ENCODE results near the gene FBXW11. TPM values are rescaled to one million over a fixed set of nuclear protein-coding genes. Genes with fewer than 3 reads are reported as not detected.
A peak's percentile ranks its signal among the peaks of the same experiment; 100 is the strongest.

FBXW11 gene
- total RNA-seq, 1 experiment from 2014 or later, result 34.9 TPM

DNA sequence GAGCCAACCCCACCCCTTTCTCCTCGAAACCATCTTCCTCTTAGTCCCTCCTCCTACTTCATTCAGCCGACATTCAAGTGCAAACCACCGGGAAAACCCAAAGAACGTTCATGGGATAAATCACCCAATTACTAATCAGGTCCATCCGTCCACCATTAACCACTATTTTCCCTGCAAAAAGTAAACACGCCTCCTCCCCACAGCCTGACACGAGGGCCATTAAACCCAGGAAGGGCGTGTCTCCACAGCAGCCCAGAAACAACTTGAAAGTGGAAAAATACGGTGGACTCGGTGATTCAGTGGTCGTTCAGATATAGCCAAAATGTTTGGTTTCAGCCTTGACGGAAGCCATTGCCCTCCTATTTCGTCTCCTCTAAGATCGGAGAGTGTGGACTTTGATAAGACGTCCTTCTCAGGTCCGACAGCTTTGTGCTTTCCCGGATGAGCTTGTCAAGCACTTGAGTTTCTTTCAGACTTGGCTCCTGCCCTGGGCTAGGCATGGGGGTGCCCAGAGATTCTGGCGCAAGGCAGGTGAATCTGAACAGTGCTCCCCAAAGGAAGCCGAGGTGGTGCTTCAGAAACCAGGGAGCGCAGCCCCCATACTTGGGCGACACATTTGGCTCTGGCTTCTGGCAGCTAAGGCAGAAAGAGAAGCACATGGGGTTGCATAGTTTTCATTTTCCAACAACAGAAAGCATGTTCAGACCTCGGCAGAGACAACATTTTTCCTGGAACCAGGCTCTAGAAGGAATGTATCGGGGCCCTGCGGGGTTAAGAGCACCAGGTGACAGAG lies 164.3 kb downstream of the FBXW11 start:
- Histone ChIP-seq H3K4me1 (ENCODE audit: insufficient read depth, low read length, poor library complexity, severe bottlenecking) (no peaks in the 10 kb centered on the region), H3K4me3 (ENCODE audit: low read depth, low read length, poor library complexity, severe bottlenecking) (no peak overlapping the region), H3K27me3 (replicated peaks; ENCODE audit: insufficient read depth, low read depth, low read length, poor library complexity) (no peaks in the 10 kb centered on the region), H3K9me3 (ENCODE audit: low read depth, low read length, poor library complexity, severe bottlenecking) (no peaks in the 10 kb centered on the region), H3K27ac (ENCODE audit: low read depth, low read length, poor library complexity, severe bottlenecking) (no peak overlapping the region), H3K36me3 (ENCODE audit: insufficient read depth, low read length, poor library complexity, severe bottlenecking) (no peaks in the 10 kb centered on the region)
- TF ChIP-seq, protein P1, sequence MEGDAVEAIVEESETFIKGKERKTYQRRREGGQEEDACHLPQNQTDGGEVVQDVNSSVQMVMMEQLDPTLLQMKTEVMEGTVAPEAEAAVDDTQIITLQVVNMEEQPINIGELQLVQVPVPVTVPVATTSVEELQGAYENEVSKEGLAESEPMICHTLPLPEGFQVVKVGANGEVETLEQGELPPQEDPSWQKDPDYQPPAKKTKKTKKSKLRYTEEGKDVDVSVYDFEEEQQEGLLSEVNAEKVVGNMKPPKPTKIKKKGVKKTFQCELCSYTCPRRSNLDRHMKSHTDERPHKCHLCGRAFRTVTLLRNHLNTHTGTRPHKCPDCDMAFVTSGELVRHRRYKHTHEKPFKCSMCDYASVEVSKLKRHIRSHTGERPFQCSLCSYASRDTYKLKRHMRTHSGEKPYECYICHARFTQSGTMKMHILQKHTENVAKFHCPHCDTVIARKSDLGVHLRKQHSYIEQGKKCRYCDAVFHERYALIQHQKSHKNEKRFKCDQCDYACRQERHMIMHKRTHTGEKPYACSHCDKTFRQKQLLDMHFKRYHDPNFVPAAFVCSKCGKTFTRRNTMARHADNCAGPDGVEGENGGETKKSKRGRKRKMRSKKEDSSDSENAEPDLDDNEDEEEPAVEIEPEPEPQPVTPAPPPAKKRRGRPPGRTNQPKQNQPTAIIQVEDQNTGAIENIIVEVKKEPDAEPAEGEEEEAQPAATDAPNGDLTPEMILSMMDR (conservative IDR thresholded peaks at IDR 0.05; ENCODE audit: low read depth, low read length), result no peak
- TF ChIP-seq EZH2 (IDR thresholded peaks at IDR 0.05; ENCODE audit: borderline replicate concordance, low read depth, low read length, poor library complexity, severe bottlenecking), result no peak
- no peak for DNase-seq (ENCODE audit: low spot score)
- intact Hi-C loops (cut with micrococcal nuclease; ENCODE audit: unreplicated experiment), result no loop called here
- CTCF ChIA-PET, result no interaction called here
- POLR2A ChIA-PET (ENCODE audit: low non-redundant PET), result no interaction called here
- BruUV-seq (replicated peaks), result no TSS peak

DNA sequence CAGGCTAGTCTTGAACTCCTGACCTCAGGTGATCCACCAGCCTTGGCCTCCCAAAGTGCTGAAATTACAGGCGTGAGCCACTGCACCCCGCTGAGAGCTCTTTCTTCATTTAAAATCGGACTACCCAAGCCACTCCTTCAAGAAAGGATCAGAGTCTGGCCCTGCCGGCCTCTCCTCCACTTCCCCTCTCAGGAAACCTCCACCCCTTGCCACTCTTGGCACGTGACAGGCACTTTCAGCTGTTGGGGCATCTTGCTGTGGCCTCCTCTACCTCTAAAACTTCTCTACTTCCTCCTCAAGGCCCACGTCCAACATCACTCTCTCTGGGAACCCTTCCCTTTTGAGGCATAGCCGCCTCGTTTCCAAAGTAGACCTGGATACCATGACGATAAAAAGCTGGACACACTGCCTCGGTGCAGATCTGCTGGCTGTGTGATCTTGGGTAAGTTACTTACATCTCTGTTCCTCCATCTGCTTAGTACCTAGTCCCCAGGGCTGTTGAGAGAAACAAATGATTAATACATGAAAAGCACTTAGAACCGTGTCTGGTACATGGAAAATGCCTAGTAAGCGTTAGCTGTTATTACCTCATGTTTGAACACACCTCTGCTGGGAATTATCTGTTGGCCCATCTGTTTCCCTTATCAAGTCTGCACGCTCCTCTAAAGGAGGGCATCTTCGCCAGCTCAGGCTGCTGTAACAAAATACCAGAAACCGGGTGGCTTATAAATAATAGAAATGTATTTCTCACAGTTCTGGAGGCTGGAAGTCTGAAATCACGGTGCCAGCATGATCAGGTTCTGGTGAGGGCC lies 165.5 kb downstream of the FBXW11 start:
- Histone ChIP-seq H3K27ac (ENCODE audit: low read depth, low read length, poor library complexity, severe bottlenecking) (no peak overlapping the region), H3K36me3 (ENCODE audit: insufficient read depth, low read length, poor library complexity, severe bottlenecking) (no peaks in the 10 kb centered on the region), H3K4me3 (ENCODE audit: low read depth, low read length, poor library complexity, severe bottlenecking) (no peak overlapping the region), H3K27me3 (replicated peaks; ENCODE audit: insufficient read depth, low read depth, low read length, poor library complexity) (no peaks in the 10 kb centered on the region), H3K4me1 (ENCODE audit: insufficient read depth, low read length, poor library complexity, severe bottlenecking) (no peaks in the 10 kb centered on the region), H3K9me3 (ENCODE audit: low read depth, low read length, poor library complexity, severe bottlenecking) (no peaks in the 10 kb centered on the region)
- ChIA-PET CTCF (no interaction called here), POLR2A (ENCODE audit: low non-redundant PET) (no interaction called here)
- no peak for DNase-seq (ENCODE audit: low spot score)
- intact Hi-C loops (cut with micrococcal nuclease; ENCODE audit: unreplicated experiment), result no loop called here
- no TSS peak for BruUV-seq (replicated peaks)
- no peak for TF ChIP-seq EZH2 (IDR thresholded peaks at IDR 0.05; ENCODE audit: borderline replicate concordance, low read depth, low read length, poor library complexity, severe bottlenecking)
- TF ChIP-seq, protein P1 (conservative IDR thresholded peaks at IDR 0.05; ENCODE audit: low read depth, low read length), result no peak

DNA sequence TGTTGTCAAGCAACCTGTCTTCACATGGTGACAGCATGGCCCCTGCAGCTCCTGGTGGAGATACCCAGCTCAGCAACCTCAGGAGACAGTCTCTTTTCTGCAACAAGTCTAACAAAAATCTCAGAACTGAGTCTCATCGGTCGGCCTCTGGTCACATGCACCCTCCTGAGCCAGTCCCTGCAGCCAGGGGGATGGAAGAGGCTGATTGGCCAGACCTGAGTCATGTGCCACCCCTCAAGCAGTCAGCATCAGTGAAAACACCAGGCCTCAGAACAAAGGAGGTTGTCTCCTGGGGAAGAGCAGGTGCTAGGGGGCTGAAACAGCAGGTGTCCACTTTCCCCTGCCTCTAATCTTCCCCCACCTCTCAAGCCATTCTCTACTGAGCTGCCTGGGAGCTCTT lies 166.4 kb downstream of the FBXW11 start:
- no TSS peak for BruUV-seq (replicated peaks)
- Histone ChIP-seq H3K27me3 (replicated peaks; ENCODE audit: insufficient read depth, low read depth, low read length, poor library complexity) (no peaks in the 10 kb centered on the region), H3K4me1 (ENCODE audit: insufficient read depth, low read length, poor library complexity, severe bottlenecking) (no peaks in the 10 kb centered on the region), H3K36me3 (ENCODE audit: insufficient read depth, low read length, poor library complexity, severe bottlenecking) (no peaks in the 10 kb centered on the region), H3K9me3 (ENCODE audit: low read depth, low read length, poor library complexity, severe bottlenecking) (no peaks in the 10 kb centered on the region), H3K27ac (ENCODE audit: low read depth, low read length, poor library complexity, severe bottlenecking) (no peak overlapping the region), H3K4me3 (ENCODE audit: low read depth, low read length, poor library complexity, severe bottlenecking) (no peak overlapping the region)
- peak; percentile 9 for DNase-seq (ENCODE audit: low spot score)
- intact Hi-C loops (cut with micrococcal nuclease; ENCODE audit: unreplicated experiment), result no loop called here
- no peak for TF ChIP-seq EZH2 (IDR thresholded peaks at IDR 0.05; ENCODE audit: borderline replicate concordance, low read depth, low read length, poor library complexity, severe bottlenecking)
- TF ChIP-seq, protein P1 (conservative IDR thresholded peaks at IDR 0.05; ENCODE audit: low read depth, low read length), result no peak
- CTCF ChIA-PET, result no interaction called here
- POLR2A ChIA-PET (ENCODE audit: low non-redundant PET), result no interaction called here
